Psoas muscle (tissue), 8 donors: Measurements from ENCODE around the gene PPP1R9B. TPM values are rescaled to one million over a fixed set of nuclear protein-coding genes. Genes with fewer than 3 reads are reported as not detected.

Experiments used
- ATAC-seq, 4 donors: fragments of 200-7000 bp; cut with Tn5 transposase; one replicate each; pipeline ENCODE4 v1.9.1; 2020; ENCODE audit warnings: moderate library complexity in 3 of 4, mild to moderate bottlenecking in 2 of 4
- DNase-seq, 2 donors: peaks; one replicate each; pipeline ENCODE4 v3.0.0-alpha.2; 2020
- H3K27ac ChIP-seq: fragments of 200-600 bp; one replicate; pipeline ENCODE4 v1.8.0; 2022
- H3K27me3 ChIP-seq, 3 donors: fragments of 200-600 bp in 1 of 3; one replicate each; pipeline versions ENCODE4 v1.6.1 to v1.8.0; 2013 to 2022; ENCODE audit warnings: low read length in 2 of 3, mild to moderate bottlenecking in 2 of 3, moderate library complexity in 1 of 3; ENCODE audit not compliant: insufficient read depth in 3 of 3
- H3K36me3 ChIP-seq, 2 donors: fragments of 200-600 bp in 1 of 2; one replicate each; pipeline versions ENCODE4 v1.6.1 to v1.8.0; 2013 to 2022; ENCODE audit warnings: low read depth in 1 of 2, mild to moderate bottlenecking in 1 of 2, moderate library complexity in 1 of 2; ENCODE audit not compliant: insufficient read depth in 1 of 2
- H3K4me1 ChIP-seq: fragments of 200-600 bp; one replicate; pipeline ENCODE4 v1.8.0; 2022
- H3K4me3 ChIP-seq: fragments of 200-600 bp; one replicate; pipeline ENCODE4 v1.8.0; 2022; ENCODE audit warnings: mild to moderate bottlenecking
- H3K9me3 ChIP-seq: fragments of 200-600 bp; one replicate; pipeline ENCODE4 v1.8.0; 2022
- WGBS, 3 donors: extraction: QIAGEN DNeasy Blood & Tissue Kit; methylation state at CpG; one replicate each; pipeline versions ENCODE4 v1.1.6 to v1.1.7; 2013; 5-methylcytosine and 5-hydroxymethylcytosine counted together
- intact Hi-C, 2 donors: fragments of 100-400 bp; cut with DNase I; formaldehyde crosslinking; loops; one replicate each; pipeline versions ENCODE4 v1.11.0 to v1.14.2; 2022
- polyA plus RNA-seq, 3 donors: library from polyadenylated mRNA; stranded (reverse); fragments of 200-250 nt; gene quantifications; one replicate each; pipeline ENCODE4 v1.2.3, GENCODE V29; 2013
- total RNA-seq, 4 donors: library from RNA; stranded (reverse); fragmentation: NEBNext Ultra II Directional in 2 of 4; extraction: Animal tissue kit (Norgen Biotek cat#: 25700) in 2 of 4; gene quantifications; one replicate each; pipeline versions ENCODE4 v1.2.1 to v1.2.4, GENCODE V29; 2021 to 2023
- TF ChIP-seq, protein P1 (sequence below): fragments of 200-600 bp; IDR thresholded peaks from one replicate; pipeline ENCODE4 v1.8.0; 2022; ENCODE audit warnings: antibody characterized with exemption
- donor health status: healthy with polysubstance abuse.
- donor health status: DM: no; HTN: no; CAD: no; lungs with moderate emphysema.
- donor health status: Bipolar disorder and iron deficiency.
- donor health status: healthy.
- donor health status: DM: yes; HTN: yes; CAD: no.
- donor health status: DM: no; HTN: no; CAD: no.
- donor health status: DM: no; HTN: no; CAD: no.
- donor health status: DM: yes; HTN: yes; CAD: no.

Gene PPP1R9B
- total and polyA plus RNA-seq, 7 donors = 7.0 to 26.5 (median 15.1) TPM

GRCh38 chr17:50192618-50193291 is 42.3 kb upstream of the PPP1R9B start:
- H3K9me3 ChIP-seq = no peaks in the 10 kb centered on the region
- DNase-seq (no peak), ATAC-seq (no peak)
- no peak overlapping the region for H3K4me3 ChIP-seq
- TF ChIP-seq, protein P1, sequence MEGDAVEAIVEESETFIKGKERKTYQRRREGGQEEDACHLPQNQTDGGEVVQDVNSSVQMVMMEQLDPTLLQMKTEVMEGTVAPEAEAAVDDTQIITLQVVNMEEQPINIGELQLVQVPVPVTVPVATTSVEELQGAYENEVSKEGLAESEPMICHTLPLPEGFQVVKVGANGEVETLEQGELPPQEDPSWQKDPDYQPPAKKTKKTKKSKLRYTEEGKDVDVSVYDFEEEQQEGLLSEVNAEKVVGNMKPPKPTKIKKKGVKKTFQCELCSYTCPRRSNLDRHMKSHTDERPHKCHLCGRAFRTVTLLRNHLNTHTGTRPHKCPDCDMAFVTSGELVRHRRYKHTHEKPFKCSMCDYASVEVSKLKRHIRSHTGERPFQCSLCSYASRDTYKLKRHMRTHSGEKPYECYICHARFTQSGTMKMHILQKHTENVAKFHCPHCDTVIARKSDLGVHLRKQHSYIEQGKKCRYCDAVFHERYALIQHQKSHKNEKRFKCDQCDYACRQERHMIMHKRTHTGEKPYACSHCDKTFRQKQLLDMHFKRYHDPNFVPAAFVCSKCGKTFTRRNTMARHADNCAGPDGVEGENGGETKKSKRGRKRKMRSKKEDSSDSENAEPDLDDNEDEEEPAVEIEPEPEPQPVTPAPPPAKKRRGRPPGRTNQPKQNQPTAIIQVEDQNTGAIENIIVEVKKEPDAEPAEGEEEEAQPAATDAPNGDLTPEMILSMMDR = no peak
- 88 to 91% (median 89%) methylated on average over 14 to 16 of the region's 16 CpGs for WGBS, 3 donors
- H3K27me3 ChIP-seq = no peaks in the 10 kb centered on the region
- intact Hi-C loops = no loop called here
- peaks cover 0 to 9% of the 10 kb centered on the region in 2 donors for H3K36me3 ChIP-seq
- no peaks in the 10 kb centered on the region for H3K4me1 ChIP-seq
- no peak overlapping the region for H3K27ac ChIP-seq

DNA sequence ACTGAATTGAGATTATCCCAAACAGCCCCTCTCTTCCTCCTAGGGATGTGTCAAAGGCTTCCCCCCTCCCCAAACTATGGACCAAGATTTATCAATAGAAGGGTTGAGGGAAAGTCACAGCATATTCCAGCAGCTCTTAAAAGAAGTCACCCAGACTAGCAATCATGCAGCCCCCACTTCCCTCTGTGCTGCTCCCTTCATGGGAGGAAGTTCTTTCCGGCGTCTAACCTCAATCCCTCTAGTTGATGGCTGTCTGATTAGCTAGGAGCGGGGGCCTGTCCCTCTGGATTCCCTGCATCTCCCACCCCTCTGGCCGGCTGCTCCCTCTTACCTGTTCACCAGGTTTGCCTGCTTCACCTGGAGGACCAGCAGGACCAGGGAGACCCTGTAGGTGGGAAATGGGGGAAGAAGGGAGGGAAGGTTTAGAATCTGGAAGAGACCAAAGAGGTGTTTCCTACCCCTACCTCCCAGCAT is 41.7 kb upstream of the PPP1R9B start:
- WGBS, 3 donors = 81 to 88% (median 81%) methylated on average over 4 of the region's 4 CpGs
- Histone ChIP-seq H3K9me3 (no peaks in the 10 kb centered on the region), H3K36me3 (peaks cover 0 to 9% of the 10 kb centered on the region in 2 donors), H3K4me1 (no peaks in the 10 kb centered on the region), H3K27me3 (no peaks in the 10 kb centered on the region), H3K4me3 (no peak overlapping the region), H3K27ac (no peak overlapping the region)
- intact Hi-C loops = no loop called here
- ATAC-seq (no peak), DNase-seq (no peak)
- TF ChIP-seq, protein P1 = no peak

GRCh38 chr17:50191359-50192143 is 41.1 kb upstream of the PPP1R9B start:
- H3K4me3 ChIP-seq = no peak overlapping the region
- WGBS, 3 donors = 72 to 78% (median 75%) methylated on average over 21 of the region's 21 CpGs
- ATAC-seq (no peak), DNase-seq (no peak)
- no peaks in the 10 kb centered on the region for H3K27me3 ChIP-seq
- peaks cover 0 to 9% of the 10 kb centered on the region in 2 donors for H3K36me3 ChIP-seq
- no peak overlapping the region for H3K27ac ChIP-seq
- intact Hi-C loops = no loop called here
- TF ChIP-seq, protein P1 = no peak
- no peaks in the 10 kb centered on the region for H3K4me1 ChIP-seq
- H3K9me3 ChIP-seq = no peaks in the 10 kb centered on the region

GRCh38 chr17:50190603-50191358 is 40.3 kb upstream of the PPP1R9B start:
- WGBS, 3 donors = 90 to 92% (median 91%) methylated on average over 8 of the region's 8 CpGs
- Histone ChIP-seq H3K4me1 (no peaks in the 10 kb centered on the region), H3K36me3 (peaks cover 0 to 9% of the 10 kb centered on the region in 2 donors), H3K4me3 (no peak overlapping the region), H3K9me3 (no peaks in the 10 kb centered on the region), H3K27me3 (no peaks in the 10 kb centered on the region), H3K27ac (no peak overlapping the region)
- TF ChIP-seq, protein P1 = no peak
- intact Hi-C loops = no loop called here
- DNase-seq = no peak
- ATAC-seq = no peak
